LoVo (cell line): ENCODE measurements around the gene ENDOU.
A peak's percentile ranks its signal among the peaks of the same experiment; 100 is the strongest.

Source experiments
- DNase-seq: peaks from one replicate; pipeline ENCODE4 v3.0.0-alpha.2; 2016; ENCODE audit warnings: low spot score

The ENDOU gene

DNA sequence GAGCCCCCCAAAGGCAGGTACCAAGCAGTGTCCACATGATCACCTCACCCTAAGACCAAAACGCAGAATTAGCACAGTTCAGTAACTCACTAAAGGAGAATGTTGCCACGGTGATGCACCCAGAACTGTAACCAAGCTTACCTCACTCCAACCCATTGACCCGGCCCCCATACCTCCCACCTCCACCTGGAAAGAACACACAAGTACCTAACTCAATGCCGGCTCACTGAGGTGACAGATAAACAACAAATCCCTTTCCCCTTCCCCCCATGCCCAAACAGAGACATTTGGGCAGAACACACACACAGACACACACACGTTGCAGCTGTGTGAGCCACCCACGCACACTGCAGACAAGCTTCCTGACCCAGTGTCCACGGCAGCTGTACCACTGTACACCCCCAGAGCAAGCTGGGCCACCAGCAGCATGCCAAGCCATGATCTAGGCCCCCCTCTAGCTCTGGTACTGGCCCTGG, 32.1 kb upstream of the ENDOU start:
- DNase-seq, result no peak

DNA sequence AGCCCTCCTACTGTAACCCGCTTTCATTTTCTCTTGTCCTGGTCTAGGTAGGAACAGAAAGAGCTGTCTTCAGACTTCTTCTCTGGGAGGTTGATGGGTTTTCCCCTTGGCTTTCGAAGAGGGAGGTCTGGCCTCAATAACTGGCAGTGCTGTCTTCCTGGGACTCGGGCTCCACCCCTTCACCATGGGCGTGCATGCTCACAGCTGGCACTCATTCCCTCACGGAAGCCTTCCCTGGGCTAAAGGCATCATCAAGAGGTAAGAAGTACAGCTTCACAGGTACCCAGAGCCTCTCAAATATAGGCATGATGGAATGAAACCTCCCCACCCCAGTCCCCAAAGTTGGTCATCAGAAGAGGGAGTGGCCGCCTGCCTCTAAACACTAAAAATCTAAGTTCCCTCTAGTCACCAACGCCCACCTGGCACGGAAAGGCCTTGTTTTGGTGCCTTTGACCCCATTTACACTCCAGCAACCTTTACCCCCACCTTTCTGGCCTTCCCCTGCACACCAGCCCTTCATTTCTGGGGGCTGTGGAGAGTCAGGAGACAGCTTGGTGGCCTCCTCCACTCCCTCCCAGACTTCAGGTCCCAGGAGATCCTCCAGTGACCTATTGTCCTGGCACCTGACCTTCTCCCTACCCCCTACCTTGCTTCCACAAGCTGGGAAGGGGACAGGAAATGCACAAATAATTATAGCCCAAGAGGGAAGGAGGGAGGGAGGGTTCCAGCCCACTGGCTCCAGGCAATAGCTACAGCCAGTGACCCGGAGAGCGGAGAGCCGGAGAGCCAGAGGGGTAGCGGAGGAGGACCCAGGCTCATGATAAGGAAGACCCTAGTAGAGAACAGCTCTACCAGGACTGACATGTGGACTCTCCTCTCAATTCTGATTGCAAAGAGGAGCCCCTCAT, 30.6 kb upstream of the ENDOU start:
- no peak for DNase-seq

DNA sequence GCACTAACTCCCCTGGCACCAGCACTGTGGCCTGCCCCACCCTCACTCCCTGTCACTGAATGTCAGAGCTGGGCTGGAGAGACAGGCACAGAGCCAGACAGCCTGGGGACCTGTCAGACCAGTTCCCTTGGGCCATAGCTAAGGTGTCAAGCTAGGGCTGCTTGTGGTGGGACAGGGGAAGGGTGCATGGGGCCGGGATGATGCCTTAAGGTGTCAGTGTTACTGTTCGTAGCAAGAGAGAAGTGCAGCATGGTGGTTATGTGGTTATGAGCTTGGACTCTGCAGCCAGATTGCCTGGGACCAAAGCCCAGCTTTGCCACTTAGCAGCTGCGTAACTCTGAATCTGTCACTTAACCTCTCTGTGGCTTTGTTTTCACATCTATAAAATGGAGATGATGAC, 29.6 kb upstream of the ENDOU start:
- DNase-seq, result peak; percentile 60

- no peak for DNase-seq
Observed at GRCh38 chr12:47754126-47754525, 28.8 kb upstream of the ENDOU start.

- peak; percentile 40 for DNase-seq
Observed at GRCh38 chr12:47753021-47754001, 28.0 kb upstream of the ENDOU start.

- DNase-seq, result no peak
Observed at GRCh38 chr12:47752552-47752951, 27.3 kb upstream of the ENDOU start.

DNA sequence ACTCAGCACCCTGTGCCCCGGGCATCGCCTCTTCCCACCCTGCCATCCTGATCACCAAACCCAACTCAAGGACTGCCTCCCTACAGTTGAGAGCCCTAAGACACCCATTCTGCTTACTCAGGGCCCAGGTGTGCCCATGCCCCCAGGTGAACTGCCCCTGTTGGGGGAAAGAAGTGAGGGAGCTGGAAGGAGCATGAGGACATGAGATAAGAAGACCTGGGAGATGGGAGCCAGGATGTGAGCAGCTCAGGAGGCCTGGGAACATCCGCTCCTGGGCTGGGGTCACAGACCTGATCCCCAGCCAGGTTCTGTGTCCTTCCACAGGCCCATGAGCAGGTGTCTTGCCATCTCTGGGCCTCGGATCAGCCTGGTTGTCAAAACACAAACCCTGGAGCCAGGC, 26.8 kb upstream of the ENDOU start:
- no peak for DNase-seq

GRCh38 chr12:47751561-47751960, 26.3 kb upstream of the ENDOU start:
- no peak for DNase-seq

DNA sequence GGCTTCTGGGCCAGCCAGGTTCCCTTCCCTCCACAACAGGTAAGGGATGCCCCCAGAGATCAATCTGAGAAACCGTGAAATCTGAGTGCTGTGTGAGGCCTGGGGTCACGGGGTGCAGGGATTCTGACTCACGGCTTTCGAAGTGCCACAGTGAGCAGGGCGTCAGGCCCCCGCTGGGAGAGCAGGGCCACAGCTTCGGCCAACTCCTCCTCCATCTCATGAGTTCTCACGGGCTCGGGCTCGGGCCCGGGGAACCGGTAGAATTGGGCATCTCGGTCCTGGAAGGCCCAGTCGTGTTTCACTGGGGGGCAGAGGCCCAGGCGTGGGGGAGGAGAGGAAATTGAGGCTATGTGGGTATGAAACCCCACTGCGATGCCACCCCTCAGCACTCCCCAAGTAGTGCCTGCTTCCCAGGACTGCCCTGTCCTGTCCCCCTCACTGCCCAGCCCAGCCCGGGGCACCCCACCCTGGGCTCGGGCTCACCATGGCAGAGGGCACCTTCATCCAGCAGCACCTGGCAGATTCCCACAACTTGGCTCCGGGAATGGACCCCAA, 25.7 kb upstream of the ENDOU start:
- DNase-seq, result no peak

DNA sequence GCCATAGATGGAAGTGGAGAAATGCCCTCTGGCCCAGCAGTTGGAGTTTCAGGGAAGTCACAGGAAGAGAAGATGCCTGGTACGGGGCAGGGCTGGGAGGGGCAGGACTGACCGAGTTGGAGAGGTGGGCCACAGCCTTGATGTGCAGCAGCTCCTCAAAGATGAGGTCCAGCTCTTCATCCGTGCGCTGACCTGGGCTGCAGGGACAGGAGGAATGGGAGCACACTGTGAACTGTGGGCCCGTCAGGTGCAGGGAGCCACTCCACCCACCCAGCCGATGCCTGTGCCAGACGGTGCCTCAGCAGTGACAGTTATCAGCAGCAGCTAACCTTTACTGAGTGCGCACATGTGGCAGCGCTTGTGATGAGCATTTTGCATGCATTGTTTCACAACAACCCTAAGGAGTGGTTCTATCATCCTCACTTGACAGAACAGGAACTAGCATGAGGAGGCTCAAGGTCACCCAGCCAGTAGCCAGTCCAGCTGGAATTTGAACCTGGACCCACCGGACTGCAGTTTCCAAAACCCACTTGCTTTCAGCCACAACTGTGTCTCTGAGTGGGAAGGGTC, 25.0 kb upstream of the ENDOU start:
- no peak for DNase-seq

DNA sequence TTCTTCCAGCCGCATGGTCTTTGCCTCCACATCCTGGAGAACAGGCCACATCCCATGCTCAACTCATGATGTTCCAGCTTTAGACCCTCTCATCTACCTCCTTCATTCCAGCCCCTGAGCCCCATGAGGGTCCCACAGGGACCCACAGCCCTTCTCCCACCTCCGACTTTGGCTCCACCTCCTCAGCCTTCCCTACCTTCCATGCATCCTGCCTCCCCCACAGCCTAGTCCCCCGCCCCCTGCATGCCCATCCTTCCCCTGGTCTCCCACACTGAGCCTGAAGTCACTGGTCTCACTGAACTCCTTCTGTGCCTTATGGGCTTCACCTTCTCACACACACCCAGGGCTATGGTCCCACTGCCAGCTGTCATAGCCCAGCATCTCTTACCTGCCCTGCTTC, 23.6 kb upstream of the ENDOU start:
- DNase-seq, result no peak

GRCh38 chr12:47748507-47748828, 23.2 kb upstream of the ENDOU start:
- DNase-seq, result no peak

DNA sequence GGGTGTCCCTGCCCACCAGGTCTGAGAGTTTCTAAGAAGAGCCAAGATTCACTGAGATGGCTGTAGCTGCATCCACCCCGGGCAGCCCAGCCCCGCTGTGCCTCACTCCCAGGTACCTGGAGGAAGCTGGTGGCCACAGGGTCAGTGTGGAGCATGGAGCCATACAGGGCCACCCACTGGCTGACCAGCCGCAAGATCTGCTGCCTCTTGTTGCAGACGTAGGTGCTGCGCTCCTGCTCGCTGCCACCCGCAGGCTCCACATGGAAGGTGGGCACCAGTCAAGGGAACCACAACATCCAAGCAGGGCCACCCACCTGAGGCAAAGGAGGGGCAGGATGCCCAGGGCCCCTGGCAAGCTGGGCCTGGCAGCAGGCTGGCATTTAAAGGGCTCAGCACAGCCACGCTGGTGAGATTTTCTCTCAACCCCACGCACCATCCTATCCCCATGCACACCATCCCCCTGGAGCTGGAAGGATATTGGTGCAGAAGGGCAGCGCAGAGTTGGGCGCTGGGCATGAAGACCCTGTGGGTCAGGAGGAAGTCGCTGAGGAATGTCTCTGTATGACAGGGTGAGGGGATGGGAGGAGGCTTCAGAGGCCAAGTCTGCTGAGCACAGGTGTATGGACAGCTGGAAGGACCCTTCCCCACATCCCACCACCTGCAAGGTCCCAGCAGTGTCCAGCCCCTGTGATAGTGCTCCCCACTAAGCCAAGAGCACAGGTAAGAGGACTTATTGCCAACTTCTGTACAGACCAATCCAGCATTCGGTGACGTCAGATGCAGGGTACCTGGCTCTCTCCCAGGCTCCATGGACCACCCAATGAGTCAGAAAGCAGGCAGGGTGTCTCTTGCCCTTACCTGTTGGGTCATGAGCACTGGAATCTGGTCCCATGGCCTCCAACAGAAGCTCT, 22.6 kb upstream of the ENDOU start:
- DNase-seq, result no peak

DNA sequence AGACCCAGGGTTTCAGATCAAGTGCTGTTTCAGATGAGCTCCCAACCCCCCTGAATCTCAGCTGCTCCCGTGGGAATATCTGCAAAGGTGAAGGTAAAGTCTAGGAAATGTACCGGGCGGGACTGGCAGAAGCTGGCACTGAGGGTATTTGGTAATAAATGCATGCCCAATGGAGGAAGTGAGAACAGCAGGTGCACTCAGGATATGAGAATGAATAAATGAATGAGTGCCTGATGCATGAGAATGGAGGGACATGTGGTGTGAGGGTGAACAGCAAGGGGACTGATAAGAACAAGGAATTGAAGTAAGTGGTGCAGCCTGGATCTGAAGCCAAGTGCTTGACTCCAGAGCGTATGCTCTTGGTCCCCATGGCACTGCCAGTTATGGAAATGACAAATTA, 21.8 kb upstream of the ENDOU start:
- DNase-seq, result no peak

- DNase-seq, result no peak
Observed at GRCh38 chr12:47746523-47746922, 21.2 kb upstream of the ENDOU start.

GRCh38 chr12:47746073-47746472, 20.8 kb upstream of the ENDOU start:
- DNase-seq, result no peak

DNA sequence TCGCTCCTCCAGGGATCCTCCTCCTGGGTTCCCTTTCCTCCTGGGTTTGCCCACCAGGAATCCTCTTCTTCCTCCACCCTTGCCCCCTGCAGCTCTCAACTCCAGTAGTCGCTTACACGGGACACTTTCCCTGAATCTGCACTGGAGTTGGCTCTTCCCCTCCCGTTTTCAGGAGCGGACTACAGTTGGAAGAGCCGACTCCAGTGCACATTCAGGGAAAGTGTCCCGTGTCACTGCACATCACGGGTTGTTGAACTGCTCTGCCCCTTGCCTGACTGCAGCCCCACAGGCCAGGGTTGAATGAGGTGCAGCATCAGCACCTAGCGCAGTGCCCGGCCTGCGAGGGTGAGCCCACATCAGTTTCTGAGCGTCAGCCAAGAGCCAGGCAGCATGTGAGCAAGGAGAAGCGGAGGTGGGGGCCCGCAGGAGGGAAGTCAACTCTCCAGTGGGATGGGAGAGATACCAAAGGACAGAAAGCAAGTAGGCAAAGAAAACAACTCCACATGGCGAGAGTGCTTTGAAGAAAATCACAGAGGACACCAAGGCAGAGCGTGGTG, 20.3 kb upstream of the ENDOU start:
- no peak for DNase-seq

- DNase-seq, result no peak
Observed at GRCh38 chr12:47744778-47745436, 19.6 kb upstream of the ENDOU start.

DNA sequence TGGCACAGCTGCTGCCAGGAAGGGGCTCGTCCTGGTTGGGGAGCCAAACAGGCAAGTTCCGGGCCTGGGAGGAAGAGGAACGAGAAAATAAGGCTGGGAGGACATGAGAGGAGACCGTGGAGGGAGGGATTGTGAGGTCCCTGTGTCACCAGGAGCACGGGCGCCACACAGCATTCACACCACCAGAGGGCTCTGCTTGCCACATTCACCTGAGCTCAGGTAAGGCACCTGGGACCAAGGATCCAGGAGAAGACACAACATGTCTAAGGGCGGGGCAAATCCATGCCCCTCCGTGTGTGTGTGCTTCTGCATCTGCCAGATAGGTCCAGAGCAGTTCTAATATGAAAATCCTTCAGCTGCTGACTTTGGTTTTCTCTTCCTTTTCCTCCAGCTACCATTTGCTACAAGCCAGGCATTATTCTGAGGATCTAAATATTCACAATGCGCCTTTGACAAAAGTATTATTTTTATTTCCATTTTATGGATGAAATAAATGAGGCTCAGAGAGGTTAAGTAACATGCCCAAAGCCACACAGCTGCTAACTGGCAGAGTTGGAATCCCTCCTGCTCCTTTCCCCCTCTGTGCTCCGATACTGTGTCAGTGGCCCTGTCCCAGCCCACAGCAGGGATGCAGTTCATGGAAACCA, 18.8 kb upstream of the ENDOU start:
- DNase-seq, result peak; percentile 86
